Fibroblast of peridontal ligament (primary cell): ENCODE data around the gene RIPOR1.
A peak's percentile ranks its signal among the peaks of the same experiment; 100 is the strongest.
"Not testable (repeated sequence)": the region's sequence is repeated elsewhere in the genome, so short reads cannot be mapped to it uniquely, and the experiment has no call there.

ENCODE experiments used
- DNase-seq: peaks from one replicate; pipeline ENCODE4 v3.0.0-alpha.2; 2010; ENCODE audit errors: extremely low read depth

The RIPOR1 gene

GRCh38 chr16:67528222-67528869 lies at the start of gene RIPOR1:
RIPOR1 (plus strand) TSS chr16:67528829; CDS start chr16:67538447, 9,618 bp downstream.
- DNase-seq, result no peak

- DNase-seq, result peak; percentile 97
These were observed 47.6 kb upstream of the RIPOR1 start, which contains the start of gene ATP6V0D1 for GRCh38 chr16:67480833-67481560. ATP6V0D1 (minus strand) TSS chr16:67481157; CDS start chr16:67481086, 71 bp downstream.

- peak; percentile 41 for DNase-seq
These were observed 46.9 kb upstream of the RIPOR1 start for GRCh38 chr16:67481561-67482232.

GRCh38 chr16:67482233-67482924 lies 46.2 kb upstream of the RIPOR1 start:
- no peak for DNase-seq

GRCh38 chr16:67483150-67483549 lies 45.5 kb upstream of the RIPOR1 start, which contains the start of gene AGRP:
AGRP (minus strand) TSS chr16:67483547; CDS start chr16:67483398, 149 bp downstream.
- no peak for DNase-seq

GRCh38 chr16:67483731-67484525 lies 44.7 kb upstream of the RIPOR1 start:
- no peak for DNase-seq

GRCh38 chr16:67486805-67487204 lies 41.8 kb upstream of the RIPOR1 start:
- no peak for DNase-seq

- not testable (repeated sequence) for DNase-seq
These were observed 41.1 kb upstream of the RIPOR1 start for GRCh38 chr16:67487561-67487960.

- no peak for DNase-seq
These were observed 39.1 kb upstream of the RIPOR1 start for GRCh38 chr16:67489401-67490083.

GRCh38 chr16:67490335-67491096 lies 38.1 kb upstream of the RIPOR1 start:
- DNase-seq, result peak; percentile 79

GRCh38 chr16:67499106-67499505 lies 29.5 kb upstream of the RIPOR1 start:
- DNase-seq, result peak; percentile 88

GRCh38 chr16:67504031-67505021 lies 24.3 kb upstream of the RIPOR1 start:
- peak; percentile 58 for DNase-seq

GRCh38 chr16:67506468-67506867 lies 22.2 kb upstream of the RIPOR1 start:
- no peak for DNase-seq

- DNase-seq, result no peak
These were observed 19.6 kb upstream of the RIPOR1 start for GRCh38 chr16:67509016-67509415.

GRCh38 chr16:67513892-67514291 lies 14.7 kb upstream of the RIPOR1 start:
- DNase-seq, result not testable (repeated sequence)

- peak; percentile 91 for DNase-seq
These were observed 14.2 kb upstream of the RIPOR1 start for GRCh38 chr16:67514382-67514828.

- DNase-seq, result peak; percentile 74
These were observed 12.1 kb upstream of the RIPOR1 start for GRCh38 chr16:67516296-67517154.

GRCh38 chr16:67517155-67517445 lies 11.5 kb upstream of the RIPOR1 start:
- DNase-seq, result no peak
